Left kidney (tissue), 2 donors: ENCODE measurements around the gene AGBL1. TPM values are rescaled to one million over a fixed set of nuclear protein-coding genes. Genes with fewer than 3 reads are reported as not detected.

Experiments
- DNase-seq: peaks from one replicate; pipeline ENCODE4 v3.0.0-alpha.2; 2013
- polyA plus RNA-seq: library from polyadenylated mRNA; unstranded; fragments of 120-200 nt; gene quantifications from one replicate; pipeline ENCODE4 v1.2.1, GENCODE V29; 2013; ENCODE audit not compliant: insufficient read length

The AGBL1 gene
- polyA plus RNA-seq, 1 donor, result 0.18 TPM

DNA sequence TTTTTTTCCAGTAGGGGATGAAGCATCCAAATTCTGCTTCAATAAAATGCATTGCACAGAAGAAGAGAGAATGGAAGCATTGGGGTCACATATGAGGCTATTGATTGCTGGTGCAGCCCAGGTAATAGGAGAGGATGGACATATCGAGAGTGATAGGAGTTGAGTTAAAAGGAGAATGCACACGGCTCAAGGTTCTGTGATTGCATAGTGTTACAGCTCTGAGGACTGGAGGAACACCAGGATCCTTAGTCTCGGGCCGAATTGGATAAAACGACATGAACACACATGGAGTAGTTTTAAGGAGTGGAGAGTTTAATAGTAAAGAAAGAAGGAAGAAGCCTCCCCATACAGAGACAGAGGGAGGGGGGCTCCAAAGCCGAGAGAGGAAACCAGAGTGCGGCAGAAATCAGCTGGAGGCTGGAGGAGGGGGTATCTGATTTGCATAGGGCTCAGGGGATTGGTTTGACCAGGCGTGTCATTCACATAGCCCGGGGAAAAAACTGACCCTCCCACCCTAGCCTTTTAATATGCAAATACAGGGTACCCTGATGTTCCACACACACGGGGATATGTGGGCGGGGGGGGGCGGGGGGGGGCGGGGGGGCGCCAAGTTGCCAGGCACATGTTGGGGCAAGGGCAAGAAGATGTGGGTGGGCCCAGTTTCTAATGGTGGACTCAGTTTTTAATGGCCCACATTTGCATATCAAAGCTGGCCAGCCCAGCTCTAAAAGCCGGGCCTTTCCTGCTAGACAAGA lies 156.9 kb downstream of the AGBL1 start:
- DNase-seq, result peak; percentile 31

DNA sequence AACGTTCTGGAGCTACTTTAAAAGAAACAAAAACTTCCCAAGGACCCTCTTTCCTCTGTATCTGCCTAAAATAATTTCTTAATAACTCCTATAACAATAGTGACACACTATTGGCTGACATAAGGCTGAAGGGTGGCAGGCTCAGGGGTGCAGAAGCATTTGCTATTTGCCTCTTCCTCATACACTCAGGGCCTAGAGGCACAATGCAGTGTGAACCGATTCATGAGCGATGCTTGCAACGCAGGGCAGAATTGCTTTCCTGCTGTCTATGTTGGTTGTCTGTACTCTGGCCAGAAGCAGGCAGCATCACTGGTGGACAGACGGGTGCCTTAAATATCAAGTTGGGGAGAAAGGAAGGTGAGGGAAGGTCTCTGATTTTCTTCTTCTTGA lies 157.4 kb downstream of the AGBL1 start:
- no peak for DNase-seq

DNA sequence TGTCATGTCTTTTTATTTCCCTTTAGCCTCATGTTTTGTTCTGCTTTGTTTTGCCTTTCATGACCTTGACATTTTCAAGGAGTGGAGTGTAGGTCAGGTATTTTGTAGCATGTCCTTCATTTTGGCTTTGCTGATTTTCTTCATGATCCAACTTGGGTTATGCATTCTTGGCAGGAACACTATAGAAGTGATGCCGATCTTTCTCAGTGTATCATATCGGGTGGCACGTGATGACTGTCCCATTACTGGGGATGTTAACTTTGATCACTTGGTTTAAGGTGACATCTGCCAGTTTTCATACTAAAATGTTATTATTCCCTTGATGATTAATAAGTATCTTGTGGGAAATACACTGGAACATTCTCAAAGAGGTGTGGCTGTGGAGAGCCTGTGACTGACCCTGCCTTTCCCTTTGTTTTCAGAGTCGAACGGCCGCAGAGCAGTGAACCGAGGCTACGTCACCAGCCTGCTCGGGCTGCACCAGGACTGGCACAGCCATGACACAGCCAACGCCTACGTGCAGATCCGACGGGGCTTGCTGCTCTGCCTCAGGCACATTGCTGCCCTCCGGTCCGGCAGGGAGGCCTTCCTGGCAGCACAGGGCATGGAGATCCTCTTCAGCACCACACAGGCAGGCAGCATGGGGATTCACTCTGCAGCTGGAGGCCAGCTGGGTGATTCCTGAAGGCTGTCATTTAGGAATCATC lies 167.7 kb downstream of the AGBL1 start:
- DNase-seq, result no peak

DNA sequence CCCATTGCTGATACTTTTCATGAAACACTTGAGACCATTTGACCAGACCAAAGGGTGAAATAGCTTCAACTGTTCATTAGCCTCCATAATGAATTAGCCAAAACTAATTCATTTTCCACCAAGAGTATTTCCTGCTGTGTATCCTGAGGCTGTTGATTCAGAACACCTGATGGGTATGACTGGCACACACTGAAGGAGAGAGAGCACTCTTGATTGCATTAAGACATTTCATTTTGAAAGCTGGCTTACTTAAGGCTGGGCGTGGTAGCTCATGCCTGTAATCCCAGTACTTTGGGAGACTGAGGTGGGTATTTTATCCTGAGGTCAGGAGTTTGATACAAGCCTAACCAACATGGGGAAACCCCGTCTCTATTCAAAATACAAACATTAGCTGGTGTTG lies 175.6 kb downstream of the AGBL1 start:
- no peak for DNase-seq

DNA sequence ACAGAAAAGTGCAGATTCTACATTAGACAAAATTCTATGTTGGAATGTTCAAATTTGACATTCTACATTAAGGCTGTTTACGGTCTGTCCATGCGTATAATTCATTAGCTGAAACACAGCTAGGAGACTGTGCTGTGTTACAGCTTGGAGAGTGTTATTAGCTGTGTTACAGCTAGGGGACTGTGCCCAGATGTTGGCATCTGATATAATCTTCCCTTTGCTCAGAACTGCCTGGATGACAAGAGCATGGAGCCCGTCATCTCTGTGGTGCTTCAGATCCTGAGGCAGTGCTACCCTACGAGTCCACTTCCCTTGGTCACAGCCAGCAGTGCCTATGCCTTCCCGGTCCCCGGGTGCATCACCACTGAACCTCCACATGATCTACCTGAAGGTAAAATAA lies 177.0 kb downstream of the AGBL1 start:
- no peak for DNase-seq

DNA sequence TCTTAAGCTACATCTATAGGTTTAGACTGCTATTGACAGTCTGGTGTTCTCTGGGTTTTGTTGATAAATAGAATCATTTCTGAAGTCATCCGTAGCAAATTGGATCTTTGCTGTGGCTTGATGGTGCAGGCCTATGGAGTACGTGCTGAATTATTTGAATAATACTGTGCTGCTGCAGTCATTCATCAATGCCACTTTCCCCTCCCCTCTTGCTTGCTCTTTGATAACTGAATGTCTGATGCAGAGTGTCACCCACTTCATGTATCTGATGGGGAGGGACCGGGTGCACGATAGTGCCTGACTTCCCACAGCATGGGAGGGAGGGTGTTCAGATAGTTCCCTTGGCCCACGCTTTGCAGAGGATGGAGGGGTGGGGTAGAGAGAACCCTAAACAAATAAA lies 179.9 kb downstream of the AGBL1 start:
- no peak for DNase-seq

DNA sequence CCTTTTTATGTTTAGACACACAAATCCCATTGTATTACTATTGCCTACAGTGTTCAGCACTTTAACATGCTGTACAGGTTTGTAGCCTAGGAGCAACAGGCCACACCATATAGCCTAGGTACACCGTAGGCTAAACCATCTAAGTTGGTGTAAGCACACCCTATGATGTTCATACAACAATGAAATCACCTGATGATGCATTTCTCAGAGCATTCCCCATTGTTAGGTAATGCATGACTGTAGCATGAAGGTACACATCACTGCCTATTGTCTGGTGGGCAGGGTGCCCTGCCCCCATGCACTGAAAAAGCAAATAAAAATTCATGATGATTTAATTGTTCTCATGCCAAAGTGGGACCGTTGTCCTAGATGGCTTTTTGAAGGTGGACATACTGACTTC lies 183.6 kb downstream of the AGBL1 start:
- DNase-seq, result no peak

DNA sequence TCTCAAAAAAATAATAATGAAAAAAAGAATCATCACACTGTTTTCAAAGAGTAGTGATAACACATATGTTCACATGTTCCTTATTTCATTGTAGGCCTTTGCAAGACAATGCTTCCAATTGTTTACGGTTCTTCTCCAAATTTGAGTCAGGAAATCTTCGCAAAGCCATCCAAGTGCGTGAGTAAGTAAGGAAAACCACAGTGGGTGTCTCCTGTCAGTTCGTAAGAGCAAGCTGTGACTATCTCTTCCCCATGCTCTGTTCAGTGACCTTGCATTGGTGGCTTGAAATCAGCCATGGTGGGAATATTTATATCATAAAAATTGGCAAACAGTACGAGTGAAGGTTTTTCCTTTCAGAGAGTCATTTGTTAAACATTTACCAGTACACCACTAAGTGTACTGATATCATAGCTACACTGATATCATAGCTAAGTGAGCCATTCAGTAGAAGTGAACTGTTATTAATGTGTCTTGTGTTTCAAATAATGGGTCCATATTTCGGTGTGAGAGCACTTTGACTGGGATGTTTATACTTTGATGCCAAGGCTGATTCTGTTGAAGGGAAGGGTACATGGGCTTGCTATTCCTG lies 187.3 kb downstream of the AGBL1 start:
- no peak for DNase-seq

DNA sequence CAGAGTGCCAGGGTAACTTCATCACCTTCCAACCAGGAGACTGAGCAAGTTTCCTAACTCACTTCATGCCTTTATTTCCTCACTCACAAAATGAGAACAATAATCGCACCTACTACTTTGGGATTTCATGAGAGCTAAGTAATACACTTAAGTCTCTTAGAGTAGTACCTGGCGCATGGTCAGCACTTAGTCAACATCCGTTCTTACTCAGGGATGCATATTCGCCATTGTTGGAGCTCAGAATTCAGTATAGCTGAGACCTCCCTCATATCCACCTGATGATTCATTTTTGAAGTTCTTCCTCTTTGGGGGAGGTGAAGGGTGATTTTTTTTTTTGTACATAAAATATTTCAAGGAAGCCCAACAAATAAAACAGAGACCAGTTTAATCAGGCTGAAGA lies 188.2 kb downstream of the AGBL1 start:
- no peak for DNase-seq

DNA sequence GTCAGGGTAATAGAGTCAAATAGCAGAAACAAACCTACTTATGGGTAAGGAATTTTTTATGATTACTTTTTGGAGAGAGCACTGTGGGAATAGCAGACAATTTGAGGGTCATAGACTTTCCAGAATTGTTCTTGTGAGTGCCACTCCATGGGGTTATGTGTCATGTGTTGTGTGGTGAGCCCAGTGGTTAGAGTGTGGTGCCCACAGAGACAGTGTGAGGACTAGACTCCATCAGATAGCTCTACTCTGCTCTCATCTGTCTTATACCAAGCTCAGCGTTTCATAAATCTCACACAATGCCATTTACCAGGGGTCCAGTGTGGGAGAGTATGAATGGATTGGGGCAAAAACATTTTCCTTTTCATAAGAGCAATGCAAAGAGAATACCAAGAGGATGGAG lies 188.9 kb downstream of the AGBL1 start:
- no peak for DNase-seq

DNA sequence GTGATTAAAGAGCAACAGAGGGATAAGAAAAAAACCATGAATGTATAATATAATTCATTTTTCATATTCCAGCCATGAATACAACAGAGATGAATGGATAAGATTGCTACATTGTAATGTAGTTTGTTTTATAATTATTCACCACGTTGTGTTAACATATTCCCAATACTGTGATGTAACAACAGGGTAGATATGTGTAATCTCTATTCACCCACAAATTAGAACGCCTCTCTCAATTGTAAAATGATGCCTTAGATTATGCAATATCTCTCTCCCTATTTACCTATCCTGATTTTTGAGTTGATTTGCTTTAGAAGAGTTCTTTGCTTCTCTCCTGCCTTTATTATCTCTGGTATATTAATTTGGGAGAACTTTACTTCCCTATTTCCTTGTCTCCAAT lies 193.6 kb downstream of the AGBL1 start:
- DNase-seq, result no peak

DNA sequence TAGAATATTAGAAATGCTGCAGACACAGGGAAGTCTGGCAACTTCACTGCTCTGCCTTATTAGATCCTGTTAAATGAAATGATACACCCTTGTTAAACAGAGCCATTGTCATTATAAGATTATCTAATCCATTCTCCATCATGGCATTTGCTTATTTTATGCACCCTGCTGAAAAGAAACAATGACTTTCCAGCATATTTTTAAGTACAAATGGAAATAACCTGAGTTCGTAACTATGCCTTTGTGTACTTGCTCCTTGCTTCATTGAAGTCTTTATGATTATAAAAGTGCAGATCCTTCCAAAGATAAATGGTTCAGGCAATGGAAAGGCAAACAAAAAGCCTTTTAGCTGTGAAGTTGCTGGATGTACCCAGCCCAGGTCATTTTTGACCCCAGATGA lies 195.7 kb downstream of the AGBL1 start:
- no peak for DNase-seq

DNA sequence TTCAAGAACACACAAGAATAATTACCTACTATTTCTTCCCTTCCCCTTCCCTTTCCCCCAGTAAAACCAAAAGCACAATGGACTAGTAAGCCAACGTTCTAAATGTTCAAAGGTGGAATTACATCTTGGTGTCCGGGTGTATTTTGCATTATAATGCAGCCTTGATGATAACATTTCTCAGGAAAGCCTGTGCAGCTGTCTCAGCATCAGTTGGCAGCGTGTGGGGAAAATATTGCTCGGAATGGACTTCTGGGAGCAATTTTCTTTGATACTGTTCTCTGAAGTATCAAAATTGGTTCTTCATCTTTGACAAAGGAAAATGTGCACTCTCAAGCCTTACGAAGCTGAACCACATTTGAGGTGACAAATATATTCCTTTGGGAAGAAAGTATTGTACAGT lies 198.9 kb downstream of the AGBL1 start:
- no peak for DNase-seq

DNA sequence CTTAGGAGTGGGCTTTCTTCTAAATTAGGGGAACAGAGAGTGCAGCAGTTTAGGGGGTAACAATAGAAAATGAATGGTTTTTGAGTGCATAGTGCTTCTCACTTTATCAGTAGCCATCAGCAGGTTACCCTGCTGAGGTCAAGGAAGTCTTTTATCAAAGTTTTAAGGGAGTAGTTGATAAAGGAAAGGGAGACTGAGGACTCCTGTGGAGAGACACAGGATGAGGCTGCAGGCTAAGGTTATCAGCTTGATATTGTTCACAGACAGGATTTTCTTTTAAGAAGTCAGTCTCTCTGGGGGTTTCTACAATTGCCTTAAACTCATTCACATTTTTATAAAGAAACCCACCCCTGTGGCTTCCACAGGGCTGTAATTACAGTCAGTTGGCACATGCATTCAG lies 205.0 kb downstream of the AGBL1 start:
- DNase-seq, result no peak

DNA sequence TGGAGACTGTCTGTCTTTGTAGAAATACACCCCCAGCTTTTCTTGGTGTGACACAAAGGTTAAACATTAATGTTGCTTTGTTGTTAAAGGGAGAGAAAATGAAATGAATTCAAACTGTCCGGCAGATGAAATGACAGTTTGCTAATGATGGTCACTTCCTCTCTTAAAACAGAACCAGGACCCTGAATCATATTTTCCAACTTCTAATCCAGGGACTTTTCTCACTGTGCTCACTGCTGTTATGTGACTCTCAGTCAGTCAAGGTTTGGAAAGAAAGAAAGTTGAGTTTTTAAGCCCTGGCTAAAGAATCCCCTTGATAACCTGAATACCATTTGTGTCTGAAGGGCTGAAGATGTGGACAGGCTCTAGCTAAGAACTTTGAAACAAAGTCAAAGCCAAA lies 215.8 kb downstream of the AGBL1 start:
- no peak for DNase-seq

DNA sequence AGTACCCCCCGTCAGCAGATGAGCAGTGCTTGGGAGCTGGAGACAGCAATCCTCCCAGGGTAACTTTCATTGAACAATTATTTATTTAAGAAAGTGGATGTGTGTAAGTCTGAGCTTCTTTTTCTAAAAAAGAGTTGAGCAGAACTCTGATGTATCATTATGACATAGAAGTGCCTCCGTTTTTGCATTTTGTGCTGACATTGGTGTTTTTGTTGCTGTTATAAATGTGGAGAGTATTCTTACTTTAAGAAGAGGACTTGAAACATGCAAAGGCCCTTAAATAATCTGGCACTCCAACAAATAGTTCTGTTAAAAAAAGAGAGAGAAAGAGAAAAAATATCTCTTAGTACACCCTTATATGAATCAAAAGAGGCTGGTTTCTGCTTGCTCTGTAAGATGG lies 217.1 kb downstream of the AGBL1 start:
- no peak for DNase-seq

DNA sequence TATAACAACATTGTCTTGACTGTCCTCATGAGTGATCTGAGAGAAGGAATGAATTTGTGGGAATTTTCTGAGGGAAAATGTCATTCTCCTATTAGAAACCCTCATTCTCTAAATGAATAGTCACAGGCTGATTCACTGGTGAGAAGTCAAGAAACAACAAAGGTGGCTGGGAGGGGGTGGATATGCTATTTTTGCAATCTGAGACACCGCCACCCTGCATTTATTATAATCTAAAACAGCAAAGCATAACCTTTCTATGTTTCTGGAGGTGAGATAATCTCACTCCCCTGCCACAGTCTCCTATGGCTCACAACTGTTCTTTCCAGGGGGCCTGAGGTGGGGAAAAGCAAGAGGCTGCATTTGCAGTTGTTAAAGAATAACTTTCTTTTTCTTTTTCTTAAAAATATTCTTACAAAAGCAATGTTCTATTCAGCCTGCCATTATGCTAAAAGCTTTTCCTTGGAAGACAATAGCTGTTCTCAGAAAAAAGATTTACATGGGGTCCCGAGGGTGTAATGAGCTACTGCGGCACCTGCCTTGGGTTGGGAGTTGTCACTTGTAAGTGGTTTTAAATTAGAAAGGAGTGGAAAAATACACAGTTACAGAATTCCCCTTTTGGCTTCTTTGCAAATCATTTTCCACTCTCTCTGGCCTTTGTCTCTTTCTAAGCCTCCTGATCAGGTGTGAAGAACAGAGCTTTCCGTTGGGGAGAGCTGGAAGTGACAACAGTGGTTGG lies 220.9 kb downstream of the AGBL1 start:
- no peak for DNase-seq

DNA sequence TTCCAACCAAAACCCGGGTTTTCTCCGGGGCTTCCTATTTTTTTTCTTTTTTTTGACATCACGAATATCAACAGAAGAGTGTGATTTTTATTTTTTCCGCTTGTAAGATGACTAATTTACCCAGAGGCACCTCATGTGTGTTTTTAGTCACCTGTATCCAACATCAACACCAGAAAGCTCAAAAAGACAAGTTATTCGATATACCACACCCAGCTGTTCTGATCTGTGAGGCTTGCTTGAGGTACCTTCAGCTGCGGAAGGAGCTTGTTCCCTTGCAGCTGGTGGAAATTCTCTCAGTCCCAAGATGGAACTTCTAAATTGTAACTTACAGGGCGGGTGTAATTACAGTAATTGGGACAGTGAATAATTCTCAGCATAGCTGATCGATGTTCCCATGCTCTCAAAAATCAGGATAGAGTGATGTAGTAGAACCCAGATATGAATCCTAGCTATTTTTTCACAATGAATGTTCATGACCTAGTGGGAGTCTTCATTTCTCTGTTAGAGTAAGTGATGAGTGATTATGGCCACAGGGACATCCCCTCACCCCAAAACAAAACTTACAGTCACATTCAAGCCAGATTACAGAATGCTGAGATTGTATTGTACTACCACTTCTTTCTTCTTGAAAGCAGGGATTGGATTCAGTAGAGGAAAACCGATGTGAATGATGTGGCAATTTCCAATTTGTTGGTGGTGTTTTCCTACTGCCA lies 232.1 kb downstream of the AGBL1 start:
- no peak for DNase-seq

DNA sequence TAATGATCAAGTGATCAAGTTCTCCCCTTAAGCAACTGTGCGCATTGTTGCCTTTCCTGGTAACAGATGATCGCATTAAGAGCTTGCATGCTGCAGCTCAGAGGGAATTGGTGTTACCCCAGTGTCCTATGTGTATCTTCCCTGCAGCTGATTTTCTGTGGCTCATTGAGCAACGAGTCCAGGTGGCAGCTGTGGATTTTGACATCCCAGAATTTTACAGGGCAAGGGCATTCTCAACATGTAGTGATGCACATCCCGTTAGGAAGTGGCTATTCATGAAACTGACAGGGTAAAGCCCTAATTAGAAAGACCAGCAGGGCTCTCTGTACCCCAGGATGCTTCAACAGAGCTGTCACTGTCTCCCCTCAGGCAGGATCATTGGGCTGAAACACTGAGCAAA lies 232.8 kb downstream of the AGBL1 start:
- DNase-seq, result no peak

DNA sequence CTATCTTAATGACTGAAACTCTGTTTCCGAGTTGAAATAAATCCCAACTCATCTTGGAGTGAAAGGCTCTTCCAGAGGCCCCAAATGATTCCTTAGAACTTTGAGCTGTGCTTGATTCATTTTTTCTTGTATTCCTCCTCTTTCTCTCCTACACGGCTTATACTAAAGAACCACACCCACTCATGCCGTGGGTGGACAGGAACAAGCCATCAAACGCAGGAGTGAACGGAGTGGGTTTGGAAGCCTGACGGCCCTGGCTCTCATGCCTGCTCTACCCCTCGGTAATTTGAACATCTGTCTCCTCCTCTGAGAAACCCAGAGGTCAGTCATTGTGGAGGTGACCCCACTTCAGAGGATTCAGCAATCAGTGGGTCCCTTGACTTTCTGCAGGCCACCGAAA lies 236.5 kb downstream of the AGBL1 start:
- DNase-seq, result no peak

DNA sequence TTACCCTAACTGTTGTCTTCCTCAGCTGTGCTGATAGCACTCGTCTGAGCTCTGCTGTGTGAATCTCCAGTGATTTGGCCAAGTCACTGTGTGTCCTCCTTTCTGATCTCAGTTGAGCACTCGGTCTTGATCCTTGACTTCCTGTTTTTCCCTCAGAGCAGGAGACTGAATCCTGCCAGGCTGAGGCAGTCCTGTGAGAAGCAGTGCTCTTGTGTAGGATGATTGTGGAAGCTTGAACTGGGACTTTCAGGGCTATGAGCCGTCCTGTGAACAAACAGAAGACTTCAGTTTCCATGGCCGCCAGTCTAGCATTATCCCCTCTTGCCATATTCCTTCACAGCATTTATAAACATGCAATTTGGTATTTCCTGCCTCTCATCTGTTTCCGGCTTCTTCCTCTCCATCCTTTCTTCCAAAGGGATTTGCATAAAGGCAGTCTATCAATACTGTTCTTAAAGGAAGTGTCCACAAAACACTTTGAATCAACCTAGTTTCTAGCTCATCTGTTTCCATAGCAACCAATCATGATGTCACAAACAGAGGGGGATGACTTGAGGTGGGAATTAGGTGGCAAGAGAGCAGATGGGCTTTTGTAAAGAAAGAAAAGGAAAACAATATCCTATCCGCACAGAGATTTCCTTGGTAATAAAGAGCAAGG lies 237.2 kb downstream of the AGBL1 start:
- no peak for DNase-seq

DNA sequence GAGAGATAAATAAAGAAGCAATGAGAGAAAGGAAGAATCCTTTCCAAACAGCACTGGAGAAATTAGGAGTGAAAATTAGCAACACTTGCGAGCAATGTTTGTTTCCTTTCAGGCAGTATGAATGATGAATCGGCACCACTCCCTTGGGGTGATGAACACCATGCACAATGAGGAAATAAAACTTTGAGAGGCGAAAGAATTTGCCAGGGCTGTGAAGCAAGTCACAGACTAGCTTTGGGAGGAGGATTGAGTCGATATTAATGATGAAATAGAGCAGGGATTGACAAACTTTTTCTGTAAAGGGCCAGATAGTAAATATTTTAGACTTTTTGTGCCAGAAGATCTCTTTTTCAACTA lies 237.7 kb downstream of the AGBL1 start:
- DNase-seq, result no peak
